GM15510 (cell line): Measurements from ENCODE around the gene SEPHS1.

Experiments used
- POLR2A ChIP-seq: IDR thresholded peaks from 3 replicates; pipeline ENCODE4 v1.6.1; 2011; ENCODE audit warnings: borderline replicate concordance; ENCODE audit not compliant: insufficient read length; ENCODE audit errors: extremely low read depth

Gene SEPHS1

DNA sequence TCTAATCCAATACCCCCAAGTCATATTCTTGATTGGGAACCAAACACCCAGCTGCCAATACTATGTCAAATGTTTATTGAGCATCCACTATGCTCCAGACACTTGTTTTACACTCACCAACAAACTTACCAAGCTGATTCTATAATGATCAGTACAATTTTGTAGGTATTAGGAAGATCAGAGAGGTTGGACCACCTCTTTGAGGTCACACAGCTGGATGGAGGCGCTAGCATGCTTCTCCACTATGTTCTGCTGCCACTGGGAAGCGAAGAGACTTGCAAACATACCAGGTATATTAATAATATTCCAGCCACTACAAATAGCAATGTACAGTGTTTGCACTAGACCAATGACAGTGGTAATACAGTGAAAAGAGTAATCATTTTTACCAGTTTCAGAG lies 25.6 kb upstream of the SEPHS1 start:
- no peak for TF ChIP-seq POLR2A

GRCh38 chr10:13372524-13372923 lies 24.4 kb upstream of the SEPHS1 start:
- no peak for TF ChIP-seq POLR2A

GRCh38 chr10:13371897-13372470 lies 23.9 kb upstream of the SEPHS1 start:
- TF ChIP-seq POLR2A: no peak

GRCh38 chr10:13366891-13367290 lies 18.8 kb upstream of the SEPHS1 start:
- TF ChIP-seq POLR2A: no peak

- TF ChIP-seq POLR2A: no peak
Measured at GRCh38 chr10:13365831-13366230, 17.7 kb upstream of the SEPHS1 start.

GRCh38 chr10:13365243-13365642 lies 17.1 kb upstream of the SEPHS1 start:
- no peak for TF ChIP-seq POLR2A

DNA sequence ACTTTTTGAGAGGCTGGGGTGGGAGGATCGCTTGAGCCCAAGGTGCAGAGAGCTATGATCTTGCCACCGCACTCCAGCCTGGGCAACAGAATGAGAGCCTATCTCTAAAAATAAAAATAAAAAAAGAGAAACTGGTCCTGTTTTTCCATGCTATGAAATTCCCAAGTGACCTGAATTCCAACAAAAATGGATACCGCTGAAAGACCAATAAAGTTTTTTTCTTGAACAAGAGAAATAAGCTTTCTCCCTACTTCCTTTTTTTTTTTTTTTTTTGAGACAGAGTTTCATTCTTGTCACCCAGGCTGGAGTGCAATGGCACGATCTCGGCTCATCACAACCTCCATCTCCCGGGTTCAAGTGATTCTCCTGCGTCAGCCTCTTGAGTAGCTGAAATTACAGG lies 12.5 kb upstream of the SEPHS1 start:
- TF ChIP-seq POLR2A: no peak

DNA sequence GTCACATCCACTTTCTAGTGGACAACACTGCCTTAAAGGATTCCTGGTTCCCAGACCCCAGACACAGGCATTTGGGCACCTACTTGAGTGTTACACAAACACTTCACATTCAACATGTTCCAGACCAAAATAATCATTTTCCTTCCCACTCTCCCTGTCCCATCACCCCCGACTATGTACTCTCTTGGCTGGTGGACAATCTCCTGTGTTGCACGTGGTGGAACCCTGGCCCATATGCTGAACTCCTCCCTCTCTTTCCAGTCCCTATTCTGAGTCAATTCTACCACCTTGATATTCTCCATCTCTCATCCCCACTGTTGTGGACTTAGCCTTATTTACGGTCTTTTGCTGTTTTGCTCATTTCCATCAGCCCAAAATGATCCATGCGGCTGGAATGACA lies 8.3 kb upstream of the SEPHS1 start:
- TF ChIP-seq POLR2A: no peak

- TF ChIP-seq POLR2A: no peak
Measured at GRCh38 chr10:13354783-13355182, 6.7 kb upstream of the SEPHS1 start.

- no peak for TF ChIP-seq POLR2A
Measured at GRCh38 chr10:13352519-13352918, 4.4 kb upstream of the SEPHS1 start.

GRCh38 chr10:13351340-13351915 lies 3.3 kb upstream of the SEPHS1 start:
- no peak for TF ChIP-seq POLR2A

DNA sequence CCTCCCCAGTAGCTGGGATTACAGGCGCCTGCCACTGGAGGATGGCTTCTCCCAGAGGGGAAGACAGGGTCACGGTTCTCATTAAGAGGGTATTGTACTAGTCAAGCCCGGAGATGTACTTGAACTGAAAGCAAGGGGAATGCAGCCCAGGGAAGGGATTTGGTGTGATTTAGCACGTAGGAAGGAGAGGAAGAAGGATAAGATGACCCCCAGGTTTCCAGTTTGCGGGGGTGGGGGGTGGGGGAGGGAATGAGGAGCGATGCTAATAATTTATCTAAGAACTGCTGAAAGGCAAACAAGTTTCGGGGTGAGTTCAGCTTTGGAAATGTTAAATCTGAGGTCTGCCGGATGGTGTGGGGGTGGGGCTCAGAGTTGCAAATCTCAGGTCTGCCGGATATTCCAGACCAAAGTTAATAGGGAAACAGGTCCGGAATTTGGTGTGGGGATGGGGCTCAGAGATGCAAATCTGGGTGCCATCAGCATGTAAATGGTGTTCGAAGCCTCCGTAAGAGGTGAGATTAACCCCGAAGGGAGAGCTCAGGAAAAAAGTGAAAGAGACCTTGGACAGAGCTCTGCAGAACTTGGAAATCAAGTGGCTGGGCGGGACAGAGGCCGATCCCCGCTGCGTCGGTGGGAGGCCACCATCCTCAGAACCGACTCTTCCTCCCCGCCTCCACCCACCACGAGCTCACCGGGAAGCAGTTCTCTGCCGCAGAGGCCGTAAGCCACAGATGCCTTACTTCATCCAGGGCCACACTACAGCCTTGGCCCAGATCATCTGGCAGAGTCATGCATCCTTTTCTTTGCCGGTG lies 1.6 kb upstream of the SEPHS1 start:
- no peak for TF ChIP-seq POLR2A

DNA sequence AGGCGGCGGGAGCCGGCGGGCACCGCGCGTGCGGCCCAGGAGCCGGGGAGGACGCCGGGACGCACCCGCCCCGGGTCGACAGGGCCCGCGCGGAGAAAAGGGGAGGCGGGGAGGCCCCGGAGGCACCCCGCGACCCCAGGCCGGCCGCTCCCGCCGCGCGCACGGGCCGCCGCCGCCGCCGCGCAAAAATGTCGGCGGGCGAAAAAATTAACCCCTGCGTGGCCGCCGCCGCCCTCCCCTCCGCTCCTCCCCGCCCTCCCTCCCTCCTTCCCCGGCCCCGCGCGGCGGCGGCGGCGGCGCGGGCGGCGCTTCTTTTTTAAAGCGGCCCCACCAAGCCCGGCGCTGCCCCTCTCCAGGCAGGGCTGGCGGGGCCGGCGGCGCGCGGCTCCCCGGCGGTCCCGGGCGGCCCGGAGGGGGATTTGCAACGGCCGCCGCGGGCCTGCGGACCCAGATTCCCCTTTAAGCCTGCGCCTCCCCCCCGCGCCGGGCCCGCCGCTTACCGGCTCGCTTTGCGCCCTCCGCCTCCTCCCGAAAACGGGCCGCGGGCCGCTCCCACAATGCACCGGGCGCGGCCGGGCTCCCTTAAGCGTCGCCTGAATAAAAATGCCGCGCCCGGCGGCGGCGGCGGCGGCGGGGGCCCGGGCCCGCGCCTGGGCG lies 465 bp downstream of the SEPHS1 start:
- TF ChIP-seq POLR2A: peak; percentile 55

DNA sequence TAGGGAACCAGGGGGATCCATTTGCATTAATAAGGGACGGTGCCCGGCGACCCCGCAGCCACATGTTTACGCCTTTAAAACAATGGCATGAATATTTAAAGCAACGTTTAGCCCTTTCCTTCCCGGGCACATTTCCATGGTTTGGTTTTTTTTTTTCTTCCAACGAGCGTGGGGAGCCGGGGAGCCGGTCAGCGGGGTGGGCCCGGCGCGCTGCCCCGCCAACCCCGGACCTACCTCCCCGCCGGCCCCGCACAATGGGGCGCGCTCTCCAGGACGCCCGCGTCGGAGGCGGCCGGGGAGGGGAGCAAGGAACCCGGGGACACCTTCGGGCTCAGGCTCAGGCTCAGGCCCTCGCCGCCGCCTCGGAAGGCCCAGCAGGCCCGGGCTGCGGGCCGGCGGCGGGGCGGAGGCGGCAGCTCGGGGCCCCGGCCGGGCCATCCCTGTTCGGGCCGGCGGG lies 1.0 kb downstream of the SEPHS1 start:
- no peak for TF ChIP-seq POLR2A
